Activated CD8-positive, alpha-beta memory T cell treated with anti-CD3 and anti-CD28 coated beads for 1 hour (primary cell): ENCODE data around the gene RAP1GDS1.

Experiments
- DNase-seq, 2 donors: peaks; one replicate each; pipeline ENCODE4 v3.0.0-alpha.2; 2020; ENCODE audit warnings: low read depth in 1 of 2; ENCODE audit errors: extremely low read depth in 1 of 2

The RAP1GDS1 gene

GRCh38 chr4:98260579-98261404, at the start of gene RAP1GDS1:
TSS of gene RAP1GDS1 (plus strand) at chr4:98261384. CDS start at chr4:98261566, 182 bp downstream.
- DNase-seq = peak; percentile 77 to 83

- DNase-seq = no peak
Observed at GRCh38 chr4:98222306-98222705, 38.9 kb upstream of the RAP1GDS1 start.

GRCh38 chr4:98226396-98226795, 34.8 kb upstream of the RAP1GDS1 start:
- no peak for DNase-seq

GRCh38 chr4:98230961-98231360, 30.2 kb upstream of the RAP1GDS1 start:
- no peak for DNase-seq

- DNase-seq = no peak
Observed at GRCh38 chr4:98232202-98232601, 29.0 kb upstream of the RAP1GDS1 start.

GRCh38 chr4:98237204-98237603, 24.0 kb upstream of the RAP1GDS1 start:
- no peak for DNase-seq

- DNase-seq = no peak
Observed at GRCh38 chr4:98242063-98242462, 19.1 kb upstream of the RAP1GDS1 start.

GRCh38 chr4:98242538-98242937, 18.6 kb upstream of the RAP1GDS1 start:
- no peak for DNase-seq

GRCh38 chr4:98245226-98245625, 16.0 kb upstream of the RAP1GDS1 start:
- no peak for DNase-seq

- DNase-seq = no peak
Observed at GRCh38 chr4:98248934-98249333, 12.2 kb upstream of the RAP1GDS1 start.

GRCh38 chr4:98249831-98250230, 11.4 kb upstream of the RAP1GDS1 start:
- DNase-seq = no peak

- DNase-seq = no peak
Observed at GRCh38 chr4:98253499-98253898, 7.7 kb upstream of the RAP1GDS1 start.

GRCh38 chr4:98260047-98260578, 1.1 kb upstream of the RAP1GDS1 start:
- peak in 1 of 2 donors; percentile 8 for DNase-seq

- peak; percentile 27 to 46 for DNase-seq
Observed at GRCh38 chr4:98261405-98262291, 464 bp downstream of the RAP1GDS1 start.

- DNase-seq = no peak
Observed at GRCh38 chr4:98262431-98262830, 1.2 kb downstream of the RAP1GDS1 start.

GRCh38 chr4:98267498-98267897, 6.3 kb downstream of the RAP1GDS1 start:
- DNase-seq = no peak

GRCh38 chr4:98275145-98275544, 14.0 kb downstream of the RAP1GDS1 start:
- no peak for DNase-seq

- no peak for DNase-seq
Observed at GRCh38 chr4:98283219-98284189, 22.3 kb downstream of the RAP1GDS1 start.

GRCh38 chr4:98284640-98285046, 23.5 kb downstream of the RAP1GDS1 start:
- no peak for DNase-seq

- no peak for DNase-seq
Observed at GRCh38 chr4:98285676-98286075, 24.5 kb downstream of the RAP1GDS1 start.
